CD4-positive, alpha-beta T cell treated with Interferon alpha-2 for 1 hour (primary cell): Measurements from ENCODE around the gene SEMA4C.

Experiments used
- DNase-seq, 2 donors: peaks; one replicate each; pipeline ENCODE4 v3.0.0-alpha.2; 2020 to 2022

Gene SEMA4C

DNA sequence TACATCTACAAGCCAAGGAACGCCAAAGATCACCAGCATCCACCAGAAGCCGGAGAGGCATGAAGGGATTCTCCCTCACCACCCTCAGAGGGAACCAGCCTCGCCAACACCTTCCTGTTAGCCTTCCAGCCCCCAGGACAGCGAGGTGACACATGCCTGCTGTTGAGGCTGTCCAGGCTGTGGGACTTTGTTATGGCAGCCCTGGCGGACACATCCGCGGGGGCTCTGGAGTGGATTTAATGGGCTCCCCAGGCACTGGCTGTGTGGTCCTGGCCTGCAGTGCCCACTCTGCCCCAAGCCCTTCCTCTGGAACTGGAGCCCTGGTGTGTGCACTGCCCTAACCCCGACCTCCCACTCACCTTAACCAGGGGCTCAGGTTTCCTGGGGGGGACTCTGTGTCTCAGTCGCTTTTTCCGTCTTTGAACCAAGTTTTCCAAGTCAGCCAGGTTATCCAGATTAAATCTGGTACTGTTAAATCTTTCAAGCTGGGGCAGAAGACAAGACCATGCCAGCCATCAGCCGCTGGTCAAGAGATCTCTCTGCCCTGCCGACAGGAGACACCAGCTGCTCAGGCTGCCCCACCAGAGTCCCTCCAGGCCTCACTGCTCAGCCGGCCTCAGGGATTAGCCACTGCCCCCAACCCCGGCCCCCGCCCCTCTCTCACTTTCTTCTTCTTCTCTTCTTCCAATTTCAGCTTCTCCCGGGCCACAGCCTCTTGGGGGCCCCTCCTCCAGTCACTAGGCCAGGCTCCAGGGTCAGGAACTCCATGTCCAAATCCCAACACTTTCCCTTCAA lies 28.0 kb downstream of the SEMA4C start:
- no peak for DNase-seq

DNA sequence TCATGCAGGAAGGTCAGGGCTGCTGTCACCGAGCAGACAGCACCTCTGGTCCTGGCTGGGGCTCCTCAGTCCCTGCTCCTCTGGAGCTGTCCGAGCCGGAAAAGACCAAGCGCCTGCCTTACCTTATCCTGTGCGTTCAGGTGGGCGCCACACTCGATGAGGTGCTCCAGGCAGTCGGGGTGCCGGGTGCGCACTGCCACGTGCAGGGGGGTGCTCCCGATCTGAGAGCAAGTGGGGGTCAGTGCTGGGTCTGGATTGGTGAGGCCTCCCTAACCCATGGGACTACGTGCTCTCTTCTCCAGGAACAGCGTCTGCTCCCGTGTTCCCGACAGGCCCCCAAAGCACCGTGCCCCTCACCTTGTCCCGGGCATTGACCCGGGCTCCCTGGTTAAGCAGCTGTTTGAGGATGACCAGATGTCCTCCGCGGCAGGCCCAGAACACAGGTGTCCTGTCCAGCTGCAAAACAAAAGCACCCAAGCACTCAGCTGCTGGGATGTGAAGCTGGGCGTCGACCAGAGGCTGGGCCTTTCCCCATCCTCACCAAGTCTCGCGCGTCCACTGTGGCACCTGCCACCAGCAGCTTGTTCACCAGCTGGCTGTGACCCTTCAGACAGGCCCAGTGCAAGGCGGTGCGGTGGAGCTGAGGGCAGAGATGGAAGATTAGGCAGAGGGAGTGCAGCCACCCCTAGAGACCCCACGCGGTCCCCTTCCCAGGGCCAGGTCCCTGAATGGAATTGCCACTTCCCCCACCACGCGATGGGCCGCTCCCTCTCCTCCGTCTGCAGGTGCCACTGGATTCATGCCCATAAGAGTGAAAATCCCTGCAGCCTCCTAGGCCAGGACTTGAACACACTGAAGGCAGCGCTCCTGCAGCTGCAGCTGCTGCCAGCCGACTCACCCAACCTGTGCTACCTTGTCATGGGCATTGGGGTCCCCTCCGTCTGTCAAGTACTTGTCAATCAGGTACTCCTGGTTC lies 29.7 kb downstream of the SEMA4C start:
- no peak for DNase-seq

DNA sequence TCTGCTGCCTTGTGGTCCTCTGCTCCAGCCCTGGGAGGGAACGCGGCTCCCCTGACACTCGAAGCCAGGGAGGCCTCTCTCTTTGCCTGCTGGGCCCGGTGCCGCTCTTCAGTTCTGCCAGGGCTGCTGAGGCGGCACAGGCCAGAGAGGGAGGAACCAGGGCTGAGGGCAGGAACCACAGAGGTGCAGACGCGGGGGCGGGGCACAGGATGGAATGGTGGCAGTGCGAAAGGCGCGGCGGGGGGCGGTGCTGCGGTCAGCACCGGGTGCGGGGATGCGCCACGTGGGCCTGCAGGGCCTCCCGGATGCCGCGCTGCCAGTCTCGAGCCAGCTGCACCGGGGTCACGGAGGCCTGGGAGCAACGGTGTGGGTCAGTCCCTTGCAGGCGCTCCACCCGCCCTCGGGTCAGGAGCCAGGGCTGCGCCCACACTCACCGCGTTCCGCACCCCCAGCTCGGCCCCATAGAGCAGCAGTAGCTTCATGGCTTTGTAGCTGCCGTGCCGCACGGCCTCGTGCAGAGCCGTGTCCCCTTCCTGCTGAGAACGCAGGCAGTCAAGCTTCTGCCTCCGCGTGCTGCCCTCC lies 30.5 kb downstream of the SEMA4C start:
- peak; percentile 73 to 83 for DNase-seq

DNA sequence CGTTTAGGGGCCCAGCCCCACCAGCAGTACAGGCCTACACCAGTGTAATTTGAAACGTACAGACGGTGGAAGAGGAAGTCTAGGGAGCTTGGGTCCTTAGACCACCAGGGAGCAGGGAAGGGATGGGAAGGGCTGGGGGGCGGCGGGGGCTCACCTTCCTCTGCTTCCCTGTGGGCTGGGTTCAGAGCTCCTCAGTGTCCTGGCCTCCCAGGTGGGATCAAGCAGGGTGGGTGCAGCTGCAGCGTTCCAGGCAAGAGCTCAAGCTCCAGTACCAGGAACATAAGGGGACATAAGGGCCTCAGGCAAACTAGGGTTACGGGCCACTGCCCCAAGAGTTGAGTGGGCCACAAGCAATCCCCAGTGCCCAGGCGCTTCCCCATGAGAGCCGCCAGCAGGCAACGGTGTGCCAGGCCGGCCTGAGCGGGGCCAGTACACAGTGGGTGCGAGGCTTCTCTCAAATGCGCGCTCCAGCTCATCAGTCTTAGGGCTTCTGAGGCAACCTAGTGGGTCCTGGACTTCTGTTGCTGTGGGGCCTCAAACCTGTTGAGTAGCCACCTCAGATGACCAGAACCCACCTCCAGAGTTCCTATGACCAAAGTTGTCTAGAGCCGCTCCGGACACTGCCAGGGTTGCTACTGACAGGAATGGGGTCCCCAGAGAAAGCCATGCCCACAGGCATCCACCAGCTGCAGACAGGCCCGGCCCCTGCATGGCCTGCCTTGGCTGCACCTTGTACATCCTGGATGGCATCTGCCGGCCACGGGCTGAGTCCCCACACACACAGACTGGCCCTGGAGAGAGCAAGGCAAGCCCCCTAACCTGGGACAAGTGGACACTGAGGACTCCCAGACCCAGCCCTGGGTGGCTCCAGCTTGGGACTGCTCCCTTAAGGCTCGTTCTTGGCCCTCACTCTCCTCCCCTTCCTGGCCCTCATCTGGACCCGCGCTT lies 31.3 kb downstream of the SEMA4C start:
- no peak for DNase-seq

DNA sequence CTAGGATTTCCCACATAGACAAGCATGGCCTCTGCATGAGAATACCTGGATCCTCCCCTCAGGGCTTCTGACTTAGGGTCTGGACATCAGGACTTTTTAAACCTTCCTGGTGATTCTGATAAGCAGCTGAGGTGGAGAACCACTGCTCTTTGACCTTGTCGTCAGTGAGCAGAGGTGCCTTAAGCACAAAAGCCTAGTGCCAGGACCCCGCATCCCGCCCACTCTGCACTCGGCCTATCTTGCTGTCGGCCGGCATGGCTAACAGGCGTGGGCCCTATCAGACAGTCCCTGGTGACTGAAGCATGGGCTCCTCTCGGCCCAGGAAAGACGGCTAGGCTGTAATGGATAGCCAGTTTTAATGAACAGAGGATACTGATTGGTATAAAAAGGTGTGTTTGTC lies 32.3 kb downstream of the SEMA4C start:
- DNase-seq = no peak

DNA sequence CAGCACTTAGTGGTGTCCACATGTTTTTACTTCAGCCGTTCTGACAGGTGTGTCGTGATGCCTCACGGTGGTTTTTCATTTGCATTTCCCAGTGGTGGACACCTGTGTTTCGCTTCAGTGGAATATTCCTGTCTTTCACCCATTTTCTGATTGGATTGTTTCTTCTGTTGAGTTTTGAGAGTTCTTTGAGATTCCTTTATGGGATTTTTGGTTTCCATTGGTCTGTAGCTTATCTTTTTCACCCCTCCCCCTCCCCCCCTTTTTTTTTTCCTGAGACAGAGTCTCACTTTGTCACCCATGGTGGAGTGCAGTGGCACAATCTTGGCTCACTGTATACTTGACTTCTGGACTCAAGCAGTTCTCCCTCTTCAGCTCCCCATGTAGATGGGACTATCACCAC lies 34.0 kb downstream of the SEMA4C start:
- DNase-seq = no peak

DNA sequence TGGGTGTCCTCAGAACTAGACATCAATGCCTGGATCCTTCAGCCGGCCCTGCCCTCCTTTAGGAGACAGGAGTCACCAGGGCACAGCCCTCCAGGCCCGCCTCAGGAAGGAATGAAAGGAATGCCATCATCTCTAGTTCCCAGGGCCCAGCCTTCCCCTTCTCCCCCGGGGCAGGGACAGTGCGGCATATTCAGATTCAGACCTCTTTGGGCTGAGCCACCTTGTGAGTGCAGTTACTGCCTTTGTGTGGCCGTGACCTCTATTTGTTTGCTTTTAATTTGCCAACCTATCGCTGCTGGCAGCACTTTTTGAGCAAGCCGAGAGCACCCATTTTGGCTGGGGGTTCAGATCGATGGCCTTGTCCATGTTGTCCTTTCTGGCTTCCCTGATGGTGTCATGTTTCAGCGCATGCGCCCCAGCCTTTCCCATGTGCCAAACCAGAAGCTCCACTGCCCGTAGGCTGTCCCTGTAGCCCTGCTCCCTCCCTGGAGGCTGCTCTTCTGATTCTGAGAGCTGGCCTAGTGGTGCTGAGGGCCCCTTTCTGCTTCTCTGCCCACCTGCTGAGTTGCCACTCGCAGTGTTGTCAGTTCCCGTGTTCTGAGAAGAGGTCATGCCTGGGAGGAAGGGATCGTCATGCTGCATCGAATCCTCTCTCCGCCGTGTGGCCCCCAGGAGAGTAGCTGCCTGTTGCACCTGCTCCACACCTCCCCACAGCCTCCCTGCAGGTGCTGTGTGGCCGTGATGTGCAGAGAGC lies 36.9 kb downstream of the SEMA4C start:
- no peak for DNase-seq

DNA sequence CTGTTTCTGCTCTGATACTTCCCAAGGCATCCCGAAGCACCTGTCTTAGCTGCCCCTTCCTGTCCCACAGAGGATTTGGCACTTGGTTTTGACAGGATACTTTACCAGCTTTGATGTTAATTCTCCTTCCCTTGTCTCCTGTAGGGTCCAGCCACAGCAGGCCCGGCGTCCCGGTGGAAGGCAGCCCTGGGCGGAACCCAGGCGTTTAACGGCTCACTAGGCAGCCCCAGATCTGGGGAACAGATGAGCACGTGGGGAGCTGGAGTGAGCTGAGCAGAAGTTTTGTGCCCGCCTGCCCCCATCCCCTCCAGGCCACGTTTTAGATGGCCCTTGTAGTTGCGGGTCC lies 37.5 kb downstream of the SEMA4C start:
- DNase-seq = no peak

DNA sequence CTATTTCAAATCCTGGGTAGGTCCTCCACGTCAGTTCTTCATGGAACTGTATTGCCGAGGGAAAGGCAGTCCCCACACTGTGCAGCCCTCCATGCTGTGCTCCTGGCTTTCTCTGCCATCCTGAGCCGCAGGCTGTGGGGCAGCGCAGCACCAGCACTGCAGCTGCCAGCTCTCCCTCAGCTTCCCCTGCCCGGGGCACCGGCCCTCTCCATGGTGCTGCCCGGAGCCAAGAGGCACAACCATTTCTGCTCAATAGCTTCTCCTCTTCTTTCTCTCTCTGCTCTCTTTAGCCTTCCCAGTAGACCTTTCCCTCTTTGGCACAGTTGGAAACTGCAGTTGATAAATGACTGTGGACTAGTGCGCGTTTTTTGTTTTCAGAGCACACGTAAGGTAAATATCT lies 38.2 kb downstream of the SEMA4C start:
- no peak for DNase-seq

DNA sequence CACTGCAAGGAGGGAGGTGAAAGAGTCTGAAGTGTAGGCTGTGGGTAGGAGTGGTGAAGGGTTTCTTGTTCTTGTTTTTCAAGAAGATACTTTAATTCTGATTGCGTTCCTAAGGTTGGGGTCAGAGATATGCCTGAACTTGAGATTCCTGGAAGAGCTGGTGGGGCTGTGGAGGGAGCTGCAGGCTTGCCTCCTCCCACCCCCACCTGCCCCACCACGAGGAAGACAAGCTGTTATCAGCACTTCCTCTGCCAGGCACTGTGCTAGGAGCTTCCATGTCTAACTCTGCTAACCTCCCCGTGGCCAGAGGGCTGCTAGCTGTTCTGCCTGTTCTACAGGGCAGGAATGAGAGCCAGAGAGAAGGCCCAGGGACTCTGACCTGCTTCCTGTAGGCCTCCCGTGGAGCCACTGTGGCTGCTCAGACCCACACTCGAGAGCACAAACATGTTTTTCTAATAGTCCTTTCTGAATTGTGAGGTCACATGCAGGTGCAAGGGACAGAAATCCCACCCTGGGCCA lies 39.8 kb downstream of the SEMA4C start:
- DNase-seq = no peak

DNA sequence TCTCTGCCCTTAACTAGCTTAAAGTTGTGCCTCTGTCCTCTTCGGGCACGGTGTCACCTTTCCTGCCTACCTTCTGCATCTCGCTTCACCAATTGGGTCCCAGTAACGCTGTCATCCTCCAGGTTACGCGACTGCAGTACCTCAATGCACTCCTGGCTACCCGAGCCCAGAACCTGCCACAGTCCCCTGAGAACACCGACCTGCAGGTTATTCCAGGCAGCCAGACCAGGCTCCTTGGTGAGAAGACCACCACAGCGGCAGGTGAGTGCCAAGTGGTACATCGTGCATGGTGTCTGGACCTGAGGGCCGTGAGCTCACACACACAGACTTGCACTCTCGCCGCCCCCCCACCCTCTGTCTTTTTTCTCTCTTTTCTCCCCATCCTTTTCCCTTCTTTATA lies 41.0 kb downstream of the SEMA4C start:
- DNase-seq = no peak

DNA sequence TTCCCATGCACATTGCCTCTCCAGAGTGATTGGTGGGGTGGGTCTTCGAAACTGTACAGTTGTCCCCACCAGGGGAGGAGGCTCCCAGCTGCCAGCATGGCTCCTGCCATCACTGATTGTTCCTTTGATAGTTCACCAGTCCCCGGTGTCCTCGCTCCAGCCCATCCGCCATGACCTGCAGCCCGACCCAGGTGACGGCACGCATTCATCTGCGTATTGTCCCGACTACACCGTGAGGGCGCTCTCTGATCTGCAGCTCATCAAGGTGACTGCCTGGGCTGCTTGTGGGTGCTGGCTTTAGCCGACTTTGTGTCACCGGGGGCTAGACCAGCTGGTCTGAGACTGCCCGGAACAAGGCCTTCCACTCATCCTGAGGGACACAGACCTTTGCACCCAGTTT lies 41.4 kb downstream of the SEMA4C start:
- DNase-seq = no peak

DNA sequence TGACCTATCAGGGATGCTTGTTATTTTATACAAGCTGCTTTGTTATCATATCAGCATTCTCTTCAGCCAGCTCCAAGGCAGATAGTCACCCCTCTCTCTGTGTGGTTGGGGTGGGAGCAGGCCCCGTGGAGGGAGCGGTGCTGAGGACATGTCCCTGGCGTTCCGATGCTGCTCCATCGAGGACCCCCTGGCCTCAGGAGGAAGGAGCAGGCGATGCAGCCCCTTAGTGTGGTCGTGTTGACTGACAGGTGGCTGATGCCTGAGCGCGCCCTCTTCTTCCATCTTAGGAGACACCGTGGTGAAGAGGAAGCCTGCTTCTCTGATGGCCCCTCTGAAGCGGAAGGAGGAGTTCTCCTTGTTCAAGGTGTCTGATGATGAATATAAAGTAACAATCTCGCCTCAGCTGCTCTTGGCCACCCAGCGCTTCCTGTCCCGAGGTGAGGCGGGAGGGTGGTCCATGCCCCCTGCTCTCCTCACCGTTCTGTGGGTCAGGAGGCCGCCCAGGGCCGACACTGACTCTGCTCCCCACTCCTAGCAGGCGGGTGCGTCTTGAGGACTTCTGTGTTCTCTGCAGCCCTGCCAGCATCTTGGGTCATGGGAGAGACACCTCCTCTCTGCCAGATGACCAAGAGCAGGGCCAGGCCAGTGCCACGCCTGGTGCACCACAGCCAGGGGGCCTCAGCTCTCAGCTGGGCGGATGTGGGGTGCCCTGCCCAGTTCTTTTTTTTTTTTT lies 43.2 kb downstream of the SEMA4C start:
- no peak for DNase-seq

DNA sequence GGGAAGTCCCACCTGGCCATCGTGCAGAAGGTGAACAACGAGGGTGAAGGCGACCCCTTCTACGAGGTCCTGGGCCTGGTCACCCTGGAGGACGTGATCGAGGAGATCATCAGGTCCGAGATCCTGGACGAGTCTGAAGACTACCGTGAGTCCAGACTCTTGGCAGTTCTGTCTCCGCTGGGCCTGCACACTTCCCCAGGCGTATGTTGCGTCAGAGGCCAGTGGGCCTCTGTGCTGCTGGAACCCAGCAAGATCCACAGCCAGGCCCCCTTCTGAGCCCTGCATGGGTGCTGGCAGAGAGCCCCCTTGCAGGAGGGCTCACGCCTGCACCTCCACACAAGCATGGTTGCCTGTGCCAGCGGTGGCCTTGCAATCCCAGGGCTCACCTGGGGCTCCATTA lies 44.8 kb downstream of the SEMA4C start:
- DNase-seq = no peak

DNA sequence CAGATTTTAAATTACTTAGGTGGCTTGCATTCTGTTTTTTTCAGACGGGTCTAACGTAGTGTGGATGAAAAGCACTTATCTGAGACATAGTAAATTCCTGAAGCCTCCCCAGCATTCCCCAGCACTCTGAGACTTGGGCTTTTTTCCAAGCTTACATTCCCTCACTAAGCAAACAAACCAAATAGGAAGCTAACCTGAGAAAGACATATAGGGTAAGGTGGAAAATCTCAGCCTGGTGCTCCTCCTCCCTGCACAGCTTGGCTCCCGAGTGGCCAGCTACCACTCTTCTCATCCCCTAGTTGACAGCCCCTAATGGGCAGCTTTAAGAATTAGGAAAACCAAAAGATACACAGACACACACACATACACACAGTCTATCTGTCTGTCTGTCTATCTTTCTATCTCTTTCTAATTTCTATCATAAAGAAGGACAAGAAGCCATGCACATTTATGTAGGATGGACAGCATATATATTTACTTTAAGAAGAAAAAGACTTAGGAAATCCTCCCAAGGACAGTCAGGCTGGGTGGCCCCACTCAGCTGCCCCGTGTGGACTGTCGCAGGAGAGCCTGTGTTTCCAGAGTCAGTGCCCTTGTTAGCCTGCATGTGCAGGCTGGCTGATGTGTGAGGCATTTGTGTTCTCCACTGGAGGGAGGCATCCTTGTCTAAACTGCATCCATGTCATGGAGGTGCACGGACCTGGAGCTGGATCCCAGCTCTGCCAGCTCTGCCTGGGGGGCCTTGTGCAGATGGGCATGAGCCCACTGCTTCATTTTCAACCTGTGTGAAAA lies 45.6 kb downstream of the SEMA4C start:
- no peak for DNase-seq

DNA sequence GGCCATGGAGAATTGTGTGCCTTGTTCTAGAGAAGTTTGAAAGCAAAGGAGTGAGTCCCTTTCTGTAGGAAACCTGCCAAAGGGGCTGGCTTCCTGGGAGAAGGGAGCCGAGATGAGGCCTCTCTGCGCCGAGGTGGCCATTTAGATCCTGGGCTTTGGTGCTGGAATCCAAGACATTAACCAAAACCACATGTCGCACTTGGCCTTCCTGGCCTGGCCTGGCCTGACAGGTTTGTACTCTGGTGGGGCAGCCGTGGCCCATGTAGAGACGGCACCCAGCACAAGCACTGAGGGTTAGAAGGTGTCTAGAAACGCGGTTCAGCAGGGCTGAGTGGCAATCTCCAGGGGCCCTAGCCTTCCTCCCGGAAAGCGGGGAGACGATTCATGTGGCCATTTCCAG lies 46.7 kb downstream of the SEMA4C start:
- DNase-seq = no peak

DNA sequence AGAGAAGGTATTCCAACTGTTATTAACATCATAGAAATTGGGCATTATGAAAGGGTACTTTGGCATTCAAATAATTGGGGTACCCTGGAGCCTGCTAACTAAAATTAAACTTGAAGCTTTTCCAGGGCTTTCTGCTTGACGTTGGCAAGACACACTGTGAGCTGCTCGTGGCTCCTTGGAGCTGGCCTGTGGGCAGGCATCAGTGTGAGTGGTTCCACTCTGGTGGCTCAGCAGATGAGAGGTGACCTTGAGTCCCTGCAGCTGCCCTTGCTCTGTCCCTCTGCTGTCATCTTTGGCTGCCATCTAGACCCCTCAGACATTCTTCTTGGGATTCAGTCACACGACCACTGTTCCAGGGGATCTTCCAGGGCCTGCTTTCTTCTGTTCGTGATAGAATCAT lies 47.1 kb downstream of the SEMA4C start:
- DNase-seq = no peak

DNA sequence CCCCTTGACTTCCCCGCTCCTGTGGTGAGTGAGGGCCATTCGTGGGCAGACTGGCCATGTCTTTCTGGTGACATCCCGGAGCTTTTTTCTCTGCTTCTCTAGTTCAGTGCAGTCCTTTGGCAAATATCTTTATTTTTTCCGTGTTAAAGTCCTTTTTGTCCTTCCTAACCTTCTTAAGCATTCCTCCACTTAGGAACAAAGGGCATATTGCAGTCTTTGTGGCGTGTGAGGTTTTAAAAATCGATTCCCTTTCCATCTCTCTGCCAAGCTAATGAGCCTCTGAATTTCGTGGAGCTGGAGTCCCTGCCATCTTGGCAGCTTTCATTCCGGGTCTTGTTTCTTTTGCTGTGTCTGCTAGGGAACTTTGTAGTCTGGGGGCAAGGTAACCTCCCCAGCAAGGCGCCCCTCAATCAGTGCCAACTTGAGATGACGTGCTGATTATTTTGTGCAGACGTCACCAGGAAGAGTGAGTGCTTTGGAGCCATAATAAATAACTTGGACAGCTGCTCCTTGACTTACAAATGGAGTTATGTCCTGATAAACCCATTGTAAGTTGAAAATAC lies 48.7 kb downstream of the SEMA4C start:
- DNase-seq = no peak

DNA sequence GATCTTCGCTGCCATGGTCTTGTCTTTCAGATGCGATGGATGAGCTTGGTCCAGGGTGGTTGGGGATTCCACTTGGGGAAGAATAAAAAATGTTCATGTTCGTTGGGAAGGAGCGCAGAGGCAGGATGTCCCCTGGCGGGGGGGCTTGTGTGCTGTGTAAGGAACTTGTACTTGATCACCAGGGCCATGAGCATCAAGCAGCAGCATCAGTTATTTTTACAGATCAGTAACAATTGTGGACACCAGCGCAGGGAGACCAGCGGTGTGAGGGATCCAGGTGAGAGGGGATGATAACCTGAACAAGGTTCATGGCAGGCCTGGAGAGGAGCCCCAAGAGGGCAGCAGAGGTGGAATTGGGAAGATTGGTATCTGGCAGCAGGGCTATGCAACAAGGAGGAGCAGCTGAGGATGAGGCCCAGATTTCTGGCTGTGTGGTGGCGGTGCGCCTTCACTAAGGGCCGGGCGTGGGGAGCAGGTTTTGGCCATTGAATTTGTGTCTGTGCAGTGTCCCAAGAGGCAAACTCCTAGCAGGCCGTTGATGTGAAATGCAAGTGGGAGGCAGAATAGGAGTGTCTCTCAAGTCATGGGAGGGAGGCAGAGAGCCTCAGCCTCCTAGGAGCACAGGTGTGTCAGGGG lies 49.9 kb downstream of the SEMA4C start:
- DNase-seq = no peak
